ENCODE results near the gene NARS2. TPM values are rescaled to one million over a fixed set of nuclear protein-coding genes. Genes with fewer than 3 reads are reported as not detected.

The NARS2 gene
- total and polyA plus RNA-seq, 9 of the 15 experiments (the other 6 are each of a cell fraction or from before 2014, with no cell fraction given): 26.8 to 48.0 (median 34.2) TPM

- no peak for TF ChIP-seq ZNF57 (CRISPR knock-in tag; IDR thresholded peaks at IDR 0.05)
- no peak for TF ChIP-seq WHSC1 (IDR thresholded peaks at IDR 0.05; ENCODE audit: low read length)
- TF ChIP-seq ETV1 (tag; conservative IDR thresholded peaks at IDR 0.05; ENCODE audit: low read depth): no peak
- TF ChIP-seq ZNF644 (tag; IDR thresholded peaks at IDR 0.05; ENCODE audit: low read depth): no peak
- no peak for TF ChIP-seq ZEB2 (IDR thresholded peaks at IDR 0.05)
- TF ChIP-seq E2F8 (IDR thresholded peaks at IDR 0.05; ENCODE audit: low read depth, partially characterized antibody): no peak
- TF ChIP-seq ZNF740 (CRISPR knock-in tag; IDR thresholded peaks at IDR 0.05): peak; percentile 70
- no peak for TF ChIP-seq ZNF740 (tag; IDR thresholded peaks at IDR 0.05)
- TF ChIP-seq NR4A1 (CRISPR knock-in tag; IDR thresholded peaks at IDR 0.05): no peak
- no peak for TF ChIP-seq NR4A1 (tag; IDR thresholded peaks at IDR 0.05)
- TF ChIP-seq VEZF1 (CRISPR knock-in tag; IDR thresholded peaks at IDR 0.05): peak; percentile 57; the same call in 1 of the 2 replicates
- no peak for TF ChIP-seq SP2 (IDR thresholded peaks at IDR 0.05; ENCODE audit: extremely low read depth, low read depth, low read length, poor library complexity, severe bottlenecking)
- no peak for TF ChIP-seq BRF2 (IDR thresholded peaks at IDR 0.05; ENCODE audit: borderline replicate concordance, insufficient read depth, insufficient read length)
- TF ChIP-seq PREB (CRISPR knock-in tag; IDR thresholded peaks at IDR 0.05): no peak
- TF ChIP-seq XRCC5 (IDR thresholded peaks at IDR 0.05; ENCODE audit: low read depth, low read length): peak; percentile 33; the same call in 1 of the 2 replicates
- no peak for TF ChIP-seq MLLT1 (IDR thresholded peaks at IDR 0.05)
- no peak for TF ChIP-seq ZNF436 (CRISPR knock-in tag; IDR thresholded peaks at IDR 0.05)
- TF ChIP-seq BRF1 (IDR thresholded peaks at IDR 0.05; ENCODE audit: borderline replicate concordance, extremely low read depth, insufficient read length): no peak
- no peak for TF ChIP-seq MAFK (IDR thresholded peaks at IDR 0.05; ENCODE audit: low read length)
- TF ChIP-seq GABPB2 (CRISPR knock-in tag; conservative IDR thresholded peaks at IDR 0.05): no peak
Measured at GRCh38 chr11:78420255-78420764, 154.4 kb downstream of the NARS2 start (continued).

All from K562 (cell line).